HUES6 (cell line): ENCODE data around the gene UBE2G2.
A peak's percentile ranks its signal among the peaks of the same experiment; 100 is the strongest.

Experiments used
- H3K27ac ChIP-seq: 2 replicates; pipeline ENCODE4 v1.7.0; 2013; ENCODE audit warnings: low read depth, mild to moderate bottlenecking, low read length, inconsistent platforms
- H3K27me3 ChIP-seq: 2 replicates; pipeline ENCODE4 v1.6.1; 2013; ENCODE audit warnings: low read length; ENCODE audit not compliant: control insufficient read depth, insufficient read depth
- H3K36me3 ChIP-seq: 2 replicates; pipeline ENCODE4 v1.6.1; 2013; ENCODE audit warnings: low read length; ENCODE audit not compliant: control insufficient read depth, insufficient read depth
- H3K4me1 ChIP-seq: 2 replicates; pipeline ENCODE4 v1.6.1; 2013; ENCODE audit warnings: low read length; ENCODE audit not compliant: control insufficient read depth, insufficient read depth
- H3K4me3 ChIP-seq: 2 replicates; pipeline ENCODE4 v1.5.1; 2013; ENCODE audit warnings: low read depth, low read length
- H3K9ac ChIP-seq: one replicate; pipeline ENCODE4 v1.6.1; 2013; ENCODE audit warnings: mild to moderate bottlenecking, low read length
- H3K9me3 ChIP-seq: 2 replicates; pipeline ENCODE4 v1.6.1; 2013; ENCODE audit warnings: low read depth, low read length; ENCODE audit not compliant: control insufficient read depth, insufficient read depth

The UBE2G2 gene

GRCh38 chr21:44740742-44741141, 60.9 kb downstream of the UBE2G2 start:
- H3K27me3 ChIP-seq: no peaks in the 10 kb centered on the region
- H3K9ac ChIP-seq: no peak overlapping the region
- peaks cover 66% of the 10 kb centered on the region for H3K9me3 ChIP-seq
- peaks cover 12% of the 10 kb centered on the region; the same call in 1 of the 2 replicates for H3K4me1 ChIP-seq
- H3K27ac ChIP-seq: no peak overlapping the region
- no peaks in the 10 kb centered on the region for H3K36me3 ChIP-seq
- H3K4me3 ChIP-seq: no peak overlapping the region

- peaks cover 59% of the 10 kb centered on the region for H3K9me3 ChIP-seq
- H3K27me3 ChIP-seq: no peaks in the 10 kb centered on the region
- peaks cover 15% of the 10 kb centered on the region; the same call in 1 of the 2 replicates for H3K4me1 ChIP-seq
- no peak overlapping the region for H3K9ac ChIP-seq
- H3K4me3 ChIP-seq: no peak overlapping the region
- no peaks in the 10 kb centered on the region for H3K36me3 ChIP-seq
- no peak overlapping the region for H3K27ac ChIP-seq
These were observed 62.3 kb downstream of the UBE2G2 start for GRCh38 chr21:44739316-44739715.

GRCh38 chr21:44738621-44739020, 63.0 kb downstream of the UBE2G2 start:
- no peak overlapping the region for H3K27ac ChIP-seq
- H3K4me3 ChIP-seq: no peak overlapping the region
- H3K36me3 ChIP-seq: no peaks in the 10 kb centered on the region
- H3K4me1 ChIP-seq: peaks cover 19% of the 10 kb centered on the region; the same call in 1 of the 2 replicates
- H3K27me3 ChIP-seq: no peaks in the 10 kb centered on the region
- peaks cover 52% of the 10 kb centered on the region for H3K9me3 ChIP-seq
- no peak overlapping the region for H3K9ac ChIP-seq

- no peak overlapping the region for H3K9ac ChIP-seq
- no peaks in the 10 kb centered on the region for H3K36me3 ChIP-seq
- H3K27me3 ChIP-seq: no peaks in the 10 kb centered on the region
These were observed 63.8 kb downstream of the UBE2G2 start for GRCh38 chr21:44737706-44738354.

GRCh38 chr21:44736291-44737004, 65.2 kb downstream of the UBE2G2 start:
- Histone ChIP-seq H3K4me1 (peaks cover 20% of the 10 kb centered on the region; the same call in 1 of the 2 replicates), H3K27ac (no peak overlapping the region), H3K27me3 (no peaks in the 10 kb centered on the region), H3K4me3 (no peak overlapping the region), H3K9me3 (peaks cover 43% of the 10 kb centered on the region), H3K9ac (no peak overlapping the region), H3K36me3 (no peaks in the 10 kb centered on the region)

More at GRCh38 chr21:44737706-44738354, 63.8 kb downstream of the UBE2G2 start:
- H3K27ac ChIP-seq: no peak overlapping the region
- peaks cover 19% of the 10 kb centered on the region; the same call in 1 of the 2 replicates for H3K4me1 ChIP-seq
- no peak overlapping the region for H3K4me3 ChIP-seq
- peaks cover 48% of the 10 kb centered on the region for H3K9me3 ChIP-seq

- H3K36me3 ChIP-seq: no peaks in the 10 kb centered on the region
- peak overlapping the region; percentile 10 for H3K9ac ChIP-seq
- H3K4me3 ChIP-seq: no peak overlapping the region
- no peaks in the 10 kb centered on the region for H3K27me3 ChIP-seq
- H3K9me3 ChIP-seq: peaks cover 42% of the 10 kb centered on the region
- H3K4me1 ChIP-seq: peaks cover 25% of the 10 kb centered on the region; the same call in 1 of the 2 replicates
- no peak overlapping the region for H3K27ac ChIP-seq
These were observed 65.8 kb downstream of the UBE2G2 start for GRCh38 chr21:44735821-44736220.

- H3K27ac ChIP-seq: no peak overlapping the region
- H3K27me3 ChIP-seq: no peaks in the 10 kb centered on the region
- H3K4me3 ChIP-seq: no peak overlapping the region
- H3K36me3 ChIP-seq: no peaks in the 10 kb centered on the region
- peaks cover 22% of the 10 kb centered on the region; the same call in 1 of the 2 replicates for H3K4me1 ChIP-seq
- H3K9ac ChIP-seq: no peak overlapping the region
- H3K9me3 ChIP-seq: peaks cover 37% of the 10 kb centered on the region
These were observed 66.8 kb downstream of the UBE2G2 start for GRCh38 chr21:44734841-44735240.

- H3K4me1 ChIP-seq: peaks cover 22% of the 10 kb centered on the region; the same call in 1 of the 2 replicates
- H3K27ac ChIP-seq: no peak overlapping the region
- no peaks in the 10 kb centered on the region for H3K27me3 ChIP-seq
- H3K36me3 ChIP-seq: no peaks in the 10 kb centered on the region
- H3K9me3 ChIP-seq: peaks cover 30% of the 10 kb centered on the region
- no peak overlapping the region for H3K9ac ChIP-seq
- no peak overlapping the region for H3K4me3 ChIP-seq
These were observed 67.4 kb downstream of the UBE2G2 start for GRCh38 chr21:44734026-44734745.

- H3K4me1 ChIP-seq: peaks cover 22% of the 10 kb centered on the region; the same call in 1 of the 2 replicates
- H3K27me3 ChIP-seq: no peaks in the 10 kb centered on the region
- no peak overlapping the region for H3K4me3 ChIP-seq
- peaks cover 18% of the 10 kb centered on the region for H3K9me3 ChIP-seq
- H3K27ac ChIP-seq: no peak overlapping the region
- H3K9ac ChIP-seq: no peak overlapping the region
- no peaks in the 10 kb centered on the region for H3K36me3 ChIP-seq
These were observed 68.7 kb downstream of the UBE2G2 start for GRCh38 chr21:44732956-44733355.

- Histone ChIP-seq H3K9me3 (peaks cover 11% of the 10 kb centered on the region), H3K4me3 (no peak overlapping the region), H3K27ac (no peak overlapping the region), H3K36me3 (no peaks in the 10 kb centered on the region), H3K4me1 (peaks cover 22% of the 10 kb centered on the region; the same call in 1 of the 2 replicates), H3K27me3 (no peaks in the 10 kb centered on the region), H3K9ac (no peak overlapping the region)
These were observed 69.4 kb downstream of the UBE2G2 start for GRCh38 chr21:44732263-44732662.
